HG02938 (cell line): ENCODE results near the gene DDX10.
A peak's percentile ranks its signal among the peaks of the same experiment; 100 is the strongest.
"Not testable (repeated sequence)": the region's sequence is repeated elsewhere in the genome, so short reads cannot be mapped to it uniquely, and the experiment has no call there.

Source experiments
- ATAC-seq: cut with Tn5 transposase; IDR thresholded peaks from one replicate; pipeline ENCODE4 v1.9.1; 2021; ENCODE audit warnings: mild to moderate bottlenecking, moderate library complexity; ENCODE audit not compliant: unreplicated experiment

Gene DDX10

DNA sequence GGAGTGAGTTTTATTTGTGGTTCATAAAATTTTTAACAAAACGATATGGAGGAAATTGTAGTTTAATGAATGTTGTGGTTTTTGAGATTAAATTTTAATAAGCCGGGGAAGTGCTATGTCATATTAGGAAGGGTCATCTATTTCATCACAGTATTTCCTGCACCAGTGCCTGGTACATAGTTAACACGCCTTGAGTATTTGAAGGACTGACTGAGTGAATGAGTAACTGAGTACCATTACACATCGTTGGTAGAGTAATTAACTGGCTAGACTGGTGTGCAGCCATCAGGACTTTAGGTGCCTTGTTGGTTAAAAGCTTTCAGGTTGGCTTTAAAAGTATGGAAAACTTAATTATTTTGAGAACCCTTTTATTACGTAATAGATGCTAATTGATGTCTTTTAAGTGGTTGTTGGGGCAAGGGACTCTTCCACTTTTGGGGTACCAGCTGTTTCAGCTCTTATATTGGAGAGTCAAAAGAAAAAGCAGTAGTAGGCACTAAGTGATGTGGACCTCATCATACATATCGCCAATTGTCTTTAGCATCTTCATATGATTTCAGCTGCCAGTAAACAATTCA is 101.8 kb downstream of the DDX10 start:
- no peak for ATAC-seq

DNA sequence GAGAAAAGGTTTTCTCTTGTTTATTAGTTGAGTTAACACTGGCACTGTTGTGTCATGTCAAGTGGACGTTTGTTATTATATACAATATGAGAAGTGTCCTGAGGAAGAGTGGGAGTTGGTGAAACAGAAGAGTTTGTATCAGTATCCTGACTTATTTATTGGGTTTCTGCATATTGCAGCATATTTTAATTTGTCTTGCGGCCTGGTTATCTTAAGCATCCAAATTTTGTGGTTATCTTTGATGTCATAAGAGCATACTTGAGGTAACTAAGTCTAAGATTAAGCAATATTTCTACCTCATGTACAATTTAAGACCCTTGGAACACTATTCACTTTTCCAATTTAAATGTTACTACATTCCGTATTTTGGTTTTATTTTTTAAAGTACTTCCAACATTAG is 103.5 kb downstream of the DDX10 start:
- ATAC-seq, result no peak

DNA sequence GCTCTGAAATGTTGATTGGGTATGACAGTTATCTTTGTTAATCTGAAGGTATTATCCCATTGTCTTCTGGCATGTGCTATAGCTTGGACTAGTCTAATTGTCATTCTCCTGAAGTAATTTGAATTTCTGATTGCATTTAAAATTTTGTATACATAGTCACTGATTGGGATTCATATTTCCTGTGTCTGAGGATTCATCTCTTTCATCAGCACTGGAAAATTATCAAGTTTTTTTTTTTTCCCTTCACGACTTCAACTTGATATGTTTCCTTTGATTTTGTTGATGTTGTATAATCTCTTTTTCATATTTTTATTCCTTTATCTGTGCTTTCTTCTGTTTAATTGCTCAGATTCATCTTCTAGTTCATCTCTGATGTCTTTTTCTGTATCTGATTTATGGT is 104.1 kb downstream of the DDX10 start:
- no peak for ATAC-seq

DNA sequence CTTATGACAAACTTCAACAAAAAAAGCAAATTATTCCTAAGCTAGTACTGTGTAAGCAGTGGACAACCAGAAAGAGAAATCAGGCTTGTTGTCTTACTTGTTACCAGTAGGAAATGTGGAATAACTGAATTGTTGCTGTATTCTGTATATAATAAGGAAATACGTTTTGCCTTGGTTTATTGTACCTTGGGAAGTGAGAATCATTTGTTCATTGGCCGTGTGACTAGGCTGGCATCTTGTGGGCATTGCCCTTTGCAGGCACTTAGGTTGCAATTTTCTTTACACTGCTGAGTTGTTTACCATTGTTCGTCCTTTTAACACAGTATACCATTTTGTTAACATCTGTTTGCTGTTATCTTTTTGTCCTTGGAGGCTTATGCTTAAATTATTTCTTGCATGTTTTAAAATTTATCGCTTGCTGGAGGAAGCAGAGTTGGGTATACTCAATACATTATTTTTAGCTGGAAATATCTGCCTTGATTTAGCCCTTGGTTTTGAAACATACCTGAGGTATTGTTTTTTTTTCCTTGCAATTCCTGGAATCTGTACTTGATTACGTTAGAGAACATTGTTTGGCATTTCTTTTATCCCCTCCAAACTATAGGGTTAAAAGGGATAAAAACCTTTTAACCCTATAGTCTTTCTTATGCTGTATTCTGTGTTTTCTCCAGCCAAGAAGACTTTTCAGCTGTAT is 109.3 kb downstream of the DDX10 start:
- ATAC-seq, result no peak

DNA sequence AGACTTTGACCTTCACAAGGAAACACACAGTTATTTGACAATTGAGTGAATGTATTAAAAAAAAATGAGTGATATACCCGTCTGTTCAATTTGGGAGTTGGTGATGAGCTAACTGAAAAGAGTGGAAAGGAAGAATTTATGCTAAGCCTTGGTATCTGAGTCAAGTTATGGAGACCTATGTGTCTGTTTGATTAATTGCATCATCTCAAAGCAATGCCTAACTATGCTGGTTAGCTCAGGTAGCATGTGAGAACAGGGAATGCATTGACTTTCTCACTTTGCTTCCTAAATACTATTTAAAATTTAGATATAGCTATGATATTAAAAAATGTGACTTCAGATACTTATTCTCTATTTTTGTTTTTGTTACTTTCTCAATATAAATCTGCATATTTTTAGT is 110.5 kb downstream of the DDX10 start:
- ATAC-seq, result no peak

DNA sequence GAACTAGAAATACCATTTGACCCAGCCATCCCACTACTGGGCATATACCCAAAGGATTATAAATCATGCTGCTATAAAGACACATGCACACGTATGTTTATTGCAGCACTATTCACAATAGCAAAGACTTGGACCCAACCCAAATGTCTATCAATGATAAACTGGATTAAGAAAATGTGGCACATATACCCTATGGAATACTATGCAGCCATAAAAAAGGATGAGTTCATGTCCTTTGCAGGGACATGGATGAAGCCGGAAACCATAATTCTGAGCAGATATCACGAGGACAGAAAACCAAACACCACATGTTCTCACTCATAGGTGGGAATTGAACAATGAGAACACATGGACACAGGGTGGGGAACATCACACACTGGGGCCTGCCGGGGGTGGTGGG is 114.3 kb downstream of the DDX10 start:
- ATAC-seq, result not testable (repeated sequence)

DNA sequence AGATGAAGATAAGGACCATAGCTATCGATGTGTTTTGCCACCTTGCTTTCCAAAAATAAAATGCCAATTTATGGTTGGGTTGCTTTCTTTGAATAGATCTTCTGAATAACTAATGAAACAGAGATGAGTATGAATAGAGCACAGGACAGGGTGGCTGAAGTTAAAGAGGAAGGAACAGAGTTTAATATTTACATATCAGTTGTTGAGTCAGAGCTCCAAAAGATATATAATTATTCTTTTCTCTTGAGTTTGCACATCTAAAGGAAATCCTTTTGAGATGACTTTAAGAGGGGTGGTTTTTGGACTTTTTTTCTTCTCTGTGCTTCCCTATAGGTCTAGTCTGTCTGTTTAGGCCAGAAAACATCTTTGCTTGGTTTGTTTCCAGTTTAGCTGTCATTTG is 115.2 kb downstream of the DDX10 start:
- ATAC-seq, result no peak

DNA sequence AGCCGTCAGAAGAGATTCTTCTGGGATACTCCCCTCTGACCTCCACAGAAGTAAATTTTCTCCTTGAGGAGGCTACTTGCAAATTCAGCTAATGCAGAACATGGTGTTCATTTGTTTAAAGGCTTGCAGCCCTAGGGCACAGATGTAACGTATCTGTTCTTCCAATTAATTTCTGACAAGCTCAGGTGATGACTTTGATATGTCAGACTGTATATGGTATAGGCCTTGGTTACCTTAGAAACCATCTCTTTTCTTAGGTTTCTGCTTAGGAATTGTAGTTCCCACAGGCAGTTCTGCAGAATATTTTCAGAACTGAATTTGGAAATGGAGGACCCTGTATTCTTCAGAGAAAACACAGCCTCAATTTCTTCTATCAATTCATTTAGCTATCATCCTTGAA is 117.1 kb downstream of the DDX10 start:
- no peak for ATAC-seq

DNA sequence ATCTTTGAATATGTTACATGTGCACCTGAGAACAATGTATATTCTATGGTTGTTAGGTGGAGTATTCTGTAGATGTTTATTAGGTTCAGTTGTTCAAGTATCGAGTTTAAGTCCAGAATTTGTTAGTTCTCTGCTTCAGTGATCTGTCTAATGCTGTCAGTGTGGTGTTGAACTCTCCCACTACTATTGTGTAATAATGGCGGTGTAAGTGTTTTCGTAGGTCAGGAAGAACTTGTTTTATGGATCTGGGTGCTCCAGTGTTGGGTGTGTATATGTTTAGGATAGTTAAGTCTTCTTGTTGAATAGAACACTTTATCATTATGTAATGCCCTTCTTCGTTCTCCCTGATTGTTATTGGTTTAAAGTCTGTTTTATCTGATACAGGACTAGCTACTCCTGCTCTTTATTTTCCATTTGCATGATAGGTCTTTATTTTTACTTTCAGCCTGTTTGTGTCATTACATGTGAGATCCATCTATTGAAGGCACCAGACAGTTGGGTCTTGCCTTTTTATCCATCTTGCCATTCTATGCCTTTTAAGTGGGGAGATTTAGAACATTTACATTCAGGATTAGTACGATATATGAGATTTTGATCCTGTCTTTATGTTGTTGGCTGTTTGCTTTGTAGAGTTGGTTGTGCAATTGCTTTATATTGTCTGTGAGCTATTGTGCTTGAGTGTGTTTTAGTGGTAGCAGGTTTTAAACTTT is 121.6 kb downstream of the DDX10 start:
- no peak for ATAC-seq

DNA sequence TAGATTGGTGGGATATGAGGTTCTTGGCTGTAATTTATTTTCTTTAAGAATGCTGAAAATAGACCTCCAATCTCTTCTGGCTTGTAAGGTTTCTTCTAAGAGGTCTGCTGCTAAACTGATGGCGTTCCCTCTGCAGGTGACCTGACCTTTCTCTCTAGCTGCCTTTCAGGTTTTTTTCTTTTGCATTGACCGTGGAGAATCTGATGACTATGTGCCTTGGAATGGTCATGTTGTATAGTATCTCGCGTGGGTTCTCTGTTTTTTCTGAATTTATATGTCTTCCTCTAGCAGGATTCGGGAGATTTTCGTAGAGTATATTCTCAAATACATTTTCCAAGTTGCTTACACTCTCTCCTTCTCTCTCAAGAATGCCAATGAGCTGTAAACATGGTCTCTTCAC is 122.2 kb downstream of the DDX10 start:
- no peak for ATAC-seq

DNA sequence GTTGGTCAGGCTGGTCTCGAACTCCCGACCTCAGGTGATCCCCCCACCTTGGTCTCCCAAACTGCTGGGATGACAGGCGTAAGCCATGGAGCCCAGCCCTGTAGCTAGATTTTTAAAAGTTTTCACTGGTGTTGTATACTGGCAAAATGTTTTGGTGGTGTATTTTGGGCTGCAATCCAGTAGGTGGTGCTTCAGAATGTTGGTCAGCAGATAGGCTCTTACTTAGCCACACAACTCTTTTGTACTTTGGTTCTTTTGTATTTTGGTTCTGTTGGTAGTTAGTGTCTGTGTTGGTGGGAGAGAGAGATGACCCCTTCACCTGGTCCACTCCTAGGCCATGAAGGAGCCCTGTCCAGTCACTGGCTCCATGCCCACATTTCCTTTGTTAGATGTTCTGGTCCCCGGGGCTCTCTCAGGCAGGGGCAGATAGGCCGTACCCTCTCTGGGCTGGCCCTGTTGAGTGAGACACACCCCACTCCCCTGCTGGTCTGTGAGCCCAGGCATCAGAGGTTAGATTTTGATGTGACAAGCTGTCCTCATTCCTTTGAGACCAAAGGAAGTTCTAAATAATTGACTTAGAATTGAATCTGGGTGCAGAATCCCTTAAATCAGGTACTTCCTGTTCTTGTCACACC is 123.8 kb downstream of the DDX10 start:
- peak; percentile 76 for ATAC-seq

DNA sequence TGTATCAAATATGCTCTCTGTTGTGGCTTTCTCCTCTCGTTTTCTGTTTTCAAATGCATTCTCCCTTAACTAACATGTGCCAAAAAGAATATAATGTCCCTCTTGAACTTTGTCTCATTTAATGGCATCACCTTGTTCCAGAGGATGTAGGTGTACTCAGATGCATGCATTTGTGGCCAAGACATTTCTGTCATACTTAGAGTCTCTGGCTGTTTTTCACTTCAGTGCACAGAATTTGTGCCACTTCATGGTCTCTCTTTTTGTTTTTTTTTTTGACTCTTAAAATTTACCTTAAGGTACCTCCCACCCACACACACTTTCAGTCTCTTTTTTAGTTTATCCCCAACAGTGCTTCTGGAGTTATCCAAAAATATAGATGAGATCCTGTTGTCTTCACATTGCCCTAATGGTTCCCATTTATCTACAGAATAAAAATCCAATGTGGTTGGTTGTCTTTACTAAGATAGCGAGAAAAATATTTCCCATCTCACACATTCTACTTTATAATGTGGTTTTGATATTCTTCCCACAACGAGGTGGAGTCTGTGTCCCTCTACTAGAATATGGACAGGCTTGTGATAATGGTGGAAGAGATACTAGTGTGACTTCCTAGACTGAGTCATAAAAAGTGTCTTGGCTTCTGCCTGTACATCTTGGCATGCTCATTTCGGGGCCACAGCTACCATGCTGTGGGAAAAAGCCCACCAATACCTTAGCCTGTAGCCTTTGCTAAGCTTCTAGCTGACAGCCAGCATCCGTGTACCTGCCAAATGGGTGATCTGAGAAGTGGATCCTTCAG is 125.8 kb downstream of the DDX10 start:
- peak; percentile 51 for ATAC-seq

DNA sequence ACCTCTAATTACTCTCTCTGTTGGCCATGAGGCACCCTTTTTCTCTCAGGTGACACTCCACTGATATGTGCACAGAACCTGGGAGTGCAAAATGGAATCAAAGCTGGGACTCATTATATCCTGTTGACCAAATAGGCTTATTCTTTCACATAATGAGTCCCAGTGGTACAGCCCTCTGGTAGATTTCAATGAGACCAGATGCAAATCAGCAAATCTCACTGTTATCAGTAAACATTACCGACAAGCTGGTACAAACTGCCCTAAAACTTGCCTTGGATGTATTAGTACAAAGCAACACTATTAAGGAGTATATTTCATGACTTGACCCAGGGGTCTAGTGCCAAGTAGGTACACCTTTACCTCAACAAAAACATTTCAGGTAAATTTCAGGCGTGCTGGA is 128.3 kb downstream of the DDX10 start:
- no peak for ATAC-seq

DNA sequence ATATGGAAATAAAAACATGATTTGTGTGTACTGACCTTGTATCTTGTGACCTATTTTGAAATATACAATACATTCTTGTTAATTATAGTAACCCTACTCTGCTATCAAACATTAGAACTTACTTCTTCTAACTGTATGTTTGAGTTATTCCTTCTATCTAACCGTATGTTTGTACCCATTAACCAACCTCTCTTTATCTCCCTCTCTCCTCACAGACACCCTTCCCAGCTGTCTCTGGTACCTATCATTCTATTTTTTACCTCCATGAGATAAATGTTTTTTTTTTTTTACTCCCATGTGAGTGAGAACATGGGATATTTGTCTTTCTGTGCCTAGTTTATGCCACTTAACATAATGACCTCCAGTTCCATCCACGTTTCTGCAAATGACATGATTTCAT is 128.7 kb downstream of the DDX10 start:
- no peak for ATAC-seq

DNA sequence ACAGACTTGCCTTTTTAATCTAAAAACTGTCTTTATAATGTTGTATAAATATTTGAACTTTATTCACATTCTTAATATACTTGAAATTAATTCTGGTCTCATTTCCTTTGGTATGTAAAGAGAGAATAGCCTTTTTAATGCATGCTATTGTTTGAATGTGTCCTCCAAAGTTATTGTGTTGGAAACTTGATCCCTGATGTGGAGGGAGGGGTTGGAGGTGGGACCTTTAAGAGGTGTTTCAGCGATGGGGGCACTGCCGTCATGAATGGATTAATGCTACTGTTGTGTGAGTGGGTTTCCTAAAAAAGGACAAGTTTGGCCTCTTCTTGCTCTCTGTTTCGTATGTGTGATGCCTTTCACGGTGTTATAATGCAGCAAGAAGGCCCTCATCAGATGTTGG is 131.7 kb downstream of the DDX10 start:
- no peak for ATAC-seq

DNA sequence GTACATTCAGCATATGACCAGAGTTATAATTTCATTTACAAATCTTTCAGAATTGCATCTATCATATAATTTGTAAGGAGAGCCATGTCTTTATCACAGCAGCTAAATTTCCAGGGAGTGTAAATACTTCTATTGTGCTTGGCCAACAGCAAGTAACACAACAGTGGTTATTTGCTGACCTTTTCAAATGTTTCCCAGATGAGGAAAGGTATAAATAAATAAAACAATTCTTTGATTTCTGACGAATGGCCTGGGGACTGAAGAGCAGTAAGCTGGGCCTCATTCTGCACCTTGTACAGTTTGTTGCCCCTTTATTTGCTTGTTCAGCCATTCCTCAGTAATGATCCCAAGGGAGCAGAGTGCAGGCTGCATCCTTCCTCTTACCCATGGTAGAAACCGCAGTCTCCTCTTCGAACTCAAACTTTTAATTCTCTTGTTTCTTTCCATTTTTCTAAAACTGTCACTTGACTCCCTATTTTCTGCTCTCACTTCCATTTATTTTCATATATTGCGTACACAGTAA is 132.8 kb downstream of the DDX10 start:
- no peak for ATAC-seq

DNA sequence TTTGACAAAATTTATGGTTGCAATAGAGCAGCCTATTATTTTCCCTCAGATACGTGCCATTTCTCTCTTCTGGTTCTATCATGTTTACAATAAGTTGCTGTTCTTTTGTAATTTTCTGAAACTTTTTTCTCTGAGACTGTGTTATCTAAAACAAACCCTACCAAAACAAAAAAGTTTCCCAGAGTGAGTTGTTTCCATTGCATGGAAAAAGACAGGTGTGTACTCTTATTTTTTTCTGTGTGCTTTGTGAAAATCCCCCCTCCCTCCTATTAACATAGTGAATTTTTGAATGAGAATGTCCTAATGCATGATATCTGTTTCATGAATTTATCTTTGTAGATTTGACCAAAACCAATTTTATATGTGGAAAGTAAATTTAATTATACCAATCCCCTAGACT is 137.6 kb downstream of the DDX10 start:
- ATAC-seq, result no peak

DNA sequence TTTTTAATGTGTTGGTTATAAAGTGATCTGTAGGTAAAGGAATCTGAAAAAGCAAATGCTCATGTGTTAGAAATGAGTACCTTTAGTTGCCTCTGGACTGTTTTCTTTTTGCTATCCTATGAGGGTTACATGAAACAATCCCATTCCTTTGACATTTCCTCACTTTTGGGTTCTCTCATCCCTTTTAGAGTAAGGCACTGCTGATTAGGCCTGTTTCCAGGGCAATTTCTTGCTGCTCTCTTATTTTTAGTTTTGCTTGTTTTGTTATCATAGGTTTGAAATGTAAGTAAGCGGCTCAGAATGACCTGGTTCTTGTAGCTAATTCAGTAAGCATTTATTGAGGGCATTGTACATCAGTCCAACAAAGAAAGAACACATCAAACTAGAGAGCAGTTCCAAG is 138.9 kb downstream of the DDX10 start:
- no peak for ATAC-seq

DNA sequence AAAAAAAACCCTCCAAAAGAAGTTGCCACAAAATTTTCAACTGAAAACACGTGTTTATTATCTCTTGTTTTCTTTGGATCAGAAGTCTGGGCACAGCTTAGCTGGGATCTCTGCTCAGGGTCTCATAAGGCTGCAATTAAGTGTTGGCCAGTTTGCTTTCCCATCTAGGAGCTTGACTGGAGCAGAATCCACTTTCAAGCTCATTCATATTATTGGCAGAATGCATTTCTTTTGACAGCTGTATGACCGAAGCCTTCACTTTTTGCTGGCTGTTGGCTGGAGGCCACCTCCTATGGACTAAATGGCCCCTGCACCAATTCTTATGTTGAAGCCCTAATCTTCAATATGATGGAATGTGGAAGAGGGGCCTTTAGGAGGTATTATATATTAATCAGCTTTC is 139.6 kb downstream of the DDX10 start:
- ATAC-seq, result no peak

DNA sequence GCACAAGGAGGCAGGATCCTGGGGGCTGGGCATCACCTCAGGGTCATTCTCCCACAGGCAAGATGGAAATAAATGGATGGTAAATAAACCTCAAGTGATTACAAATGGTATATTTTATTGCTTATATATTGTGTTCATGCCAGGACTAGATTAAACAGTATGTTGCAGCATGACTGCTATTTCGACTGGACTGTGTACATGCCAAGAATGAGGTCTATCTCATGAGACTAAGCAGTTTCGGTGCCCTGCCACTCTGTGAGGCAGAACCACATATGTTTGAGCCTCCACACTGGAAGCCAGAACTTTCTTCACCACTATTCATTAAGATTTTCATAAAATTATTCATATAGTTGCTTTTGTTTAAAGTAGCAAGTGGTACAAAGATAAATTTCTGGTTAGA is 140.2 kb downstream of the DDX10 start:
- no peak for ATAC-seq

DNA sequence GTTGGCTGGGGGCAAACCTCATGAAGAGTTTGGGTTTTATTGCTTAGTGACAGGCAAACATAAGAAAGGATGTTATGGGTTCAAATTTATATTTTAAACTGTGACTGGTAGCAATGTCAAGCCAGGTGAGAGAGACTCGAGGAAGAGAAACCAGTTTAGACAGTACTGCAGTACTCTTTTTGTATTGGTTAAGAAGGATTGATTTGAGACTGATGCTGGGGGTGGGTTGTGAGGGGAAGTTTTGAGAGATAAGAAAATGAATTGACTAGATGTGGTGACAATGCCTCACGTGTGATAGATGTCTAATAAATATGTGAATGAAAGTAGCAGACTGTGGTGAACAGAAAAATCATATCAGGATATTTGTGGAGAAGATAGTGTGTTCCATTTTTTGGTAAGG is 142.4 kb downstream of the DDX10 start:
- no peak for ATAC-seq
